T-cell (primary cell): ENCODE measurements around the gene LTBP2. TPM values are rescaled to one million over a fixed set of nuclear protein-coding genes. Genes with fewer than 3 reads are reported as not detected.

ENCODE experiments used
- ATAC-seq, 4 experiments: fragments of 200-7000 bp in 3 of 4; fragments of 150-1000 bp in 1 of 4; cut with Tn5 transposase; replicated peaks in 1 of 4; 1 replicate in 3 of 4; 2 replicates in 1 of 4; pipeline ENCODE4 v1.10.0; 2021; ENCODE audit warnings: moderate library complexity in 3 of 4, mild to moderate bottlenecking in 2 of 4, moderate number of reproducible peaks in 1 of 4
- CTCF ChIA-PET, 2 donors: fragments of 300-600 bp; sonication (Branson Sonifier 250); formaldehyde crosslinking; loops; one replicate each; lab custom pipeline; 2022; ENCODE audit warnings: antibody characterized with exemption in 2 of 2; lab: Charles Lee
- POLR2A ChIA-PET, 2 donors: fragments of 300-600 bp; sonication (Branson Sonifier 250); formaldehyde crosslinking; loops; one replicate each; lab custom pipeline; 2022; ENCODE audit warnings: antibody characterized with exemption in 2 of 2; lab: Charles Lee
- DNase-seq, 35 experiments: peaks; one replicate each; pipeline versions ENCODE4 v3.0.0 to v3.0.0-alpha.2; 2013 to 2023
- H3K27ac ChIP-seq: one replicate; pipeline ENCODE4 v1.5.1; 2013; ENCODE audit warnings: low read length
- H3K27me3 ChIP-seq, 2 experiments: replicated peaks in 1 of 2; 1 replicate in 1 of 2; 2 replicates in 1 of 2; pipeline versions ENCODE4 v1.6.1 to v1.7.0; 2013; ENCODE audit warnings: low read length in 1 of 2, mixed read lengths in 1 of 2; ENCODE audit not compliant: control insufficient read depth in 2 of 2, insufficient read depth in 2 of 2; ENCODE audit errors: extremely low read depth in 1 of 2
- H3K36me3 ChIP-seq, 2 donors: 1 replicate in 1 of 2; 2 replicates in 1 of 2; pipeline versions ENCODE4 v1.6.1 to v1.7.0; 2013; ENCODE audit warnings: low read length in 1 of 2; ENCODE audit not compliant: control insufficient read depth in 2 of 2, insufficient read depth in 1 of 2; ENCODE audit errors: extremely low read depth in 1 of 2
- H3K4me1 ChIP-seq, 2 experiments: 1 replicate in 1 of 2; 2 replicates in 1 of 2; pipeline versions ENCODE4 v1.6.1 to v1.7.0; 2013; ENCODE audit warnings: low read length in 2 of 2, mixed read lengths in 1 of 2; ENCODE audit not compliant: insufficient read depth in 2 of 2, control insufficient read depth in 1 of 2; ENCODE audit errors: extremely low read depth in 1 of 2
- H3K4me3 ChIP-seq, 2 donors: 1 replicate in 1 of 2; 2 replicates in 1 of 2; pipeline versions ENCODE4 v1.5.1 to v1.7.0; 2013; ENCODE audit warnings: mild to moderate bottlenecking in 2 of 2, low read length in 1 of 2, moderate library complexity in 1 of 2; ENCODE audit not compliant: control insufficient read depth in 1 of 2; ENCODE audit errors: extremely low read depth in 1 of 2
- H3K9me3 ChIP-seq: 2 replicates; pipeline ENCODE4 v1.7.0; 2013
- H3K27ac Mint-ChIP-seq, 2 donors: one replicate each; pipeline ENCODE4 v1.8.0; 2020 to 2021; ENCODE audit warnings: mild to moderate bottlenecking in 2 of 2, mixed read lengths in 2 of 2
- H3K27me3 Mint-ChIP-seq, 2 donors: one replicate each; pipeline ENCODE4 v1.8.0; 2021 to 2022; ENCODE audit warnings: mixed read lengths in 2 of 2
- H3K36me3 Mint-ChIP-seq: one replicate; pipeline ENCODE4 v1.8.0; 2021; ENCODE audit warnings: mixed read lengths
- H3K4me1 Mint-ChIP-seq, 3 donors: one replicate each; pipeline ENCODE4 v1.8.0; 2020 to 2022; ENCODE audit warnings: mixed read lengths in 3 of 3, mild to moderate bottlenecking in 1 of 3
- H3K4me3 Mint-ChIP-seq, 3 donors: one replicate each; pipeline ENCODE4 v1.8.0; 2020 to 2022; ENCODE audit warnings: mild to moderate bottlenecking in 3 of 3, mixed read lengths in 3 of 3, moderate library complexity in 3 of 3
- H3K9me3 Mint-ChIP-seq, 3 donors: one replicate each; pipeline ENCODE4 v1.8.0; 2020 to 2022; ENCODE audit warnings: mixed read lengths in 3 of 3
- whole genome bisulfite sequencing: methylation state at CpG from one replicate; pipeline ENCODE4 v1.1.5; 2013; ENCODE audit warnings: missing lambda C conversion rate; ENCODE audit not compliant: insufficient coverage; 5-methylcytosine and 5-hydroxymethylcytosine counted together
- total RNA-seq, 35 experiments: library from RNA in 6 of 35; stranded (reverse) in 6 of 35; fragments of 120-200 nt in 1 of 35; gene quantifications; one replicate each; pipeline versions ENCODE4 v1.2.1 to v1.2.4 and lab custom pipeline; 2013 to 2026

The LTBP2 gene
- total RNA-seq, 5 donors from 2014 or later (not counting 1 experiment from before 2014, with no cell fraction given), result 0.39 to 1.7 (median 1.1) TPM

DNA sequence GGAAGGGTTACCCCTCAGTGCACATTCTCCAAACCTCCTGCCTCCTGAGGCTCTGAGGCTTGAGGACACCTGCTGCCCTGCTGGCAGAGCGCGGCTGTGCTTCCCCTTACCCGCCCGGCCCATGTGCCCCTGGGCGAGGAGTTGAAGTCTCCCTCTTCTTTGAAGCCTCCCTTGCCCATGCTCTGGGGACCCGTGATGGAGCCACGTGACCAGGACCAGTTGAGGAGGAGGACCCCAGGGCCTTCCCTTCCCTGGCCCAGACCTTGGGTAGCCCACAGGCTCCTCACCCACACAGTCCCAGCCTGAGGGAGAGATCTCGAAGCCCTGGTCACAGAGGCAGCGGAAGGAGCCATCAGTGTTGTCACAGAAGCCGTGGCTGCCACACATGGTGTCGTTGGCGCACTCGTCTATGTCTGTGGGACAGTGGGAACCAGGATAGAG, 105.6 kb downstream of the LTBP2 start:
- ATAC-seq (no peak), DNase-seq (peak in 1 of 35 experiments; percentile 10)
- 67% methylated on average over 10 of the region's 13 CpGs for WGBS
- no peak overlapping the region for H3K4me3 ChIP-seq
- H3K36me3 ChIP-seq, result no peaks in the 10 kb centered on the region
- no peaks in the 10 kb centered on the region for H3K36me3 Mint-ChIP-seq
- H3K27me3 ChIP-seq, result peaks cover 0 to 32% of the 10 kb centered on the region in 2 experiments
- CTCF ChIA-PET, result no interaction called here
- H3K27ac ChIP-seq, result no peak overlapping the region
- H3K4me1 ChIP-seq, result no peaks in the 10 kb centered on the region
- H3K9me3 ChIP-seq, result no peaks in the 10 kb centered on the region
- H3K9me3 Mint-ChIP-seq, result no peaks in the 10 kb centered on the region
- peaks cover 9 to 10% of the 10 kb centered on the region in 2 donors for H3K27me3 Mint-ChIP-seq
- H3K27ac Mint-ChIP-seq, result no peak overlapping the region
- H3K4me3 Mint-ChIP-seq, result no peak overlapping the region
- peaks cover 0 to 10% (median 8%) of the 10 kb centered on the region in 3 donors for H3K4me1 Mint-ChIP-seq
- POLR2A ChIA-PET, result no interaction called here

DNA sequence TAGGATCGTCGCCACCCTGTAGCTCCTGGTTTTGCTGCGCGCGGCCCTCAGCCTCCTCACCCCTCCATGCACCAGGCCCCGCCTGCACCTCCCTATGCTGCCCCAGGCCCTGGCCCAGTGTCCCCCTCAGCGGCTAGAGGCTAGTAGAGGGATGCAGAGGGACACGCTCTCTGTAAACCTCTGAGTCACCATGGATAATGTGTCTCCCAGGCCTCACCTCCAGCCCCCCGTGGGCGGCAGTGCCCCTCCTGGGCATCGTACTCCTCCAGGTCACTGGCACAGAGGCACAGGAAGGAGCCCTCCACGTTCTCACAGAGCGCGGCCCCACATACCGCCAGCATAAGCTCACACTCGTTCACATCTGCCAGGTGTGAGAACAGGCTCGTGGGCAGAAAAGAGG, 106.2 kb downstream of the LTBP2 start:
- CTCF ChIA-PET, result no interaction called here
- H3K36me3 Mint-ChIP-seq, result no peaks in the 10 kb centered on the region

GRCh38 chr14:74504874-74505720, 106.9 kb downstream of the LTBP2 start:
- peaks cover 5% of the 10 kb centered on the region in 2 donors for H3K27me3 Mint-ChIP-seq
- H3K36me3 ChIP-seq, result no peaks in the 10 kb centered on the region
- H3K36me3 Mint-ChIP-seq, result peaks cover 1% of the 10 kb centered on the region
- no peak overlapping the region for H3K27ac ChIP-seq
- ATAC-seq (no peak), DNase-seq (peak in 1 of 35 experiments; percentile 17)
- H3K27ac Mint-ChIP-seq, result no peak overlapping the region
- ChIA-PET POLR2A (no interaction called here), CTCF (no interaction called here)
- peaks cover 0 to 21% of the 10 kb centered on the region in 2 experiments for H3K27me3 ChIP-seq
- no peak overlapping the region for H3K4me3 Mint-ChIP-seq
- WGBS, result 87% methylated on average over 10 of the region's 20 CpGs
- no peaks in the 10 kb centered on the region for H3K9me3 Mint-ChIP-seq
- no peak overlapping the region for H3K4me3 ChIP-seq
- H3K4me1 ChIP-seq, result no peaks in the 10 kb centered on the region
- peaks cover 0 to 11% (median 11%) of the 10 kb centered on the region in 3 donors for H3K4me1 Mint-ChIP-seq
- no peaks in the 10 kb centered on the region for H3K9me3 ChIP-seq

More for the DNA sequence above, 106.2 kb downstream of the LTBP2 start:
- WGBS, result 38% methylated on average over 6 of the region's 17 CpGs
- Histone ChIP-seq H3K36me3 (no peaks in the 10 kb centered on the region), H3K9me3 (no peaks in the 10 kb centered on the region), H3K4me3 (no peak overlapping the region), H3K27me3 (peaks cover 0 to 28% of the 10 kb centered on the region in 2 experiments), H3K4me1 (no peaks in the 10 kb centered on the region), H3K27ac (no peak overlapping the region)
- H3K4me1 Mint-ChIP-seq, result peaks cover 0 to 10% (median 8%) of the 10 kb centered on the region in 3 donors
- POLR2A ChIA-PET, result no interaction called here
- no peaks in the 10 kb centered on the region for H3K9me3 Mint-ChIP-seq
- DNase-seq, result peak in 1 of 35 experiments; percentile 18
- H3K27me3 Mint-ChIP-seq, result peaks cover 5% of the 10 kb centered on the region in 2 donors
- ATAC-seq, result no peak
- no peak overlapping the region for H3K4me3 Mint-ChIP-seq
- H3K27ac Mint-ChIP-seq, result no peak overlapping the region

DNA sequence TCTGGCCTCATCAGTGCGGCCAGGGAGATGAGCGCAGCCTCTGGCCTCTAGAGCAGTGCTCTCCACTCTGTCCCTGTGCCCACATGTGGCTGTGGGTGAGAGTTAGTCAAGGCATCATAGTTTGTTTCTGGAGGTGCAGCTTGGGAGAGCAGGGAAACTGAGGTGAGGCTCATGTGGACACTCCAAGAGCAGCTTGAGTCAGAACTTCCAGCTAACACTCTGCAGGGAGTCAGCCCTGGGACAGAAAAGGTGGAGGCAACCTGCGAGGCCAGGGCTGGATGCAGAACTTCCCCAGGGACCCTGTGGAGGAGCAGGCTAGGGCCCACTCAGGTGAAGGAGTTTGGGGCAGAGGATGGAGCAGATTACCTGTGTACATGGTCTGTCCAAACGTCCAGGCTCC, 107.6 kb downstream of the LTBP2 start:
- H3K27ac ChIP-seq, result no peak overlapping the region
- H3K4me1 ChIP-seq, result no peaks in the 10 kb centered on the region
- peaks cover 0 to 15% of the 10 kb centered on the region in 2 experiments for H3K27me3 ChIP-seq
- peaks cover under 1 to 5% of the 10 kb centered on the region in 2 donors for H3K27me3 Mint-ChIP-seq
- H3K9me3 Mint-ChIP-seq, result no peaks in the 10 kb centered on the region
- H3K27ac Mint-ChIP-seq, result no peak overlapping the region
- H3K9me3 ChIP-seq, result no peaks in the 10 kb centered on the region
- ATAC-seq (no peak), DNase-seq (peak in 1 of 35 experiments; percentile 9)
- WGBS, result 88% methylated on average over 4 of the region's 4 CpGs
- H3K4me3 ChIP-seq, result no peak overlapping the region
- H3K36me3 Mint-ChIP-seq, result peaks cover 4% of the 10 kb centered on the region
- peaks cover 0 to 18% (median 12%) of the 10 kb centered on the region in 3 donors for H3K4me1 Mint-ChIP-seq
- no peaks in the 10 kb centered on the region for H3K36me3 ChIP-seq
- POLR2A ChIA-PET, result no interaction called here
- no peak overlapping the region for H3K4me3 Mint-ChIP-seq
- CTCF ChIA-PET, result no interaction called here

DNA sequence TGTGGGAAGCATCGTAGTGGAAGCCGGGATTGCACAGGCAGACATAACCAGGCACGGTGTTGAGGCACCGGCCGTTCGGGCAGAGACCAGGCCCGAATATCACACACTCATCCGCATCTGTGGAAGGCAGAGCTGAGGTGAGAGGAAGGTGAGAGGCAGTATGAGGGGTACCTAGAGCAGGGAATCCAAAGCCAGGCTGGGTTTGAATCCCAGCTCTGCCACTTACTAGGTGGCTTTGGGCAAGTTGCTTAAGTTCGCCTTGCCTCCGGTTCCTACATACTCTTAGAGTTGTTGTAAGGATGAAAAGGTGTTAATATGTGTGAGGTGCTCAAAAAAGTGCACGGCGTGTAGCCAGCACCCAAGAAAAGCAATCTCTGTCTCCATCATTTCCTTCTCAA, 108.1 kb downstream of the LTBP2 start:
- no peak for ATAC-seq
- Mint-ChIP-seq H3K36me3 (peaks cover 8% of the 10 kb centered on the region), H3K4me3 (no peak overlapping the region), H3K27me3 (peaks cover 0 to 5% of the 10 kb centered on the region in 2 donors), H3K27ac (no peak overlapping the region), H3K9me3 (no peaks in the 10 kb centered on the region), H3K4me1 (peaks cover 0 to 23% (median 16%) of the 10 kb centered on the region in 3 donors)
- Histone ChIP-seq H3K4me3 (no peak overlapping the region), H3K4me1 (no peaks in the 10 kb centered on the region), H3K27ac (no peak overlapping the region), H3K27me3 (peaks cover 0 to 11% of the 10 kb centered on the region in 2 experiments), H3K36me3 (no peaks in the 10 kb centered on the region), H3K9me3 (no peaks in the 10 kb centered on the region)
- WGBS, result 95% methylated on average over 8 of the region's 12 CpGs
- CTCF ChIA-PET, result no interaction called here
- POLR2A ChIA-PET, result interaction anchor here in 1 of 2 donors (0.5 kb wide), 1 partner anchor 365 kb away, joined by 5 read pairs; no protein-coding TSS in a partner anchor
- peak in 1 of 35 experiments; percentile 13 for DNase-seq

DNA sequence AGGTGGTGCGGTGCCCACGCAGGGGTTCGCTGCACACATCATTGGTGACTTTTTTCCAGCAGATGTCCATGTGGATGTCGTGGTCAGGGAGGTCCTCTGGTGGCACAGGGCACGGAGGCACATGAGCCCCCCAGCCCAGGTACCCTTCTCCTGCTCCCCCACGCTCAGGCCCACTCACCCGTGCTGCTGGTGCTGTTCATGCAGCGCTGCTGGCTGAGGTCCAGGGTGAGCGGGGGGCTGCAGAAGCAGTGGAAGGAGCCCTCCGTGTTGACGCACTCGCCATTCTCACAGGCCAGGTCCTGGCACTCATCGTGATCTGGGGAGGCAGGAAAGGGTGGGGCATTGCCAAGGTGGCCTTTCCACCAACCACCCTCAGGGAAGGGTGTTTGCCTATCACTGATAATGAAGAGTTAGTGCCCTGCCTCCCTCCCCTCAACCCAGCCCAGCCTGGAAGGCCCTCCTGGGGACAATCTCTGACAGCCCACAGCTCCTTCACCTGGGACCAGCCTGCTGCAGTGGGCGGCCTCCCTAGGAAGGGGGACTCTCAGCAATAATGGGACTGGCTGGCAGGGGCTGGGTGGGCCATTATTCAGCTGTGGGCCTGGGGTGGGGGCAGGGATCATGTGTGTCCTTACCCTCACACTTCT, 108.6 kb downstream of the LTBP2 start:
- WGBS, result 85% methylated on average over 7 of the region's 14 CpGs
- ATAC-seq (no peak), DNase-seq (no peak)
- Histone ChIP-seq H3K4me3 (no peak overlapping the region), H3K9me3 (no peaks in the 10 kb centered on the region), H3K36me3 (no peaks in the 10 kb centered on the region), H3K4me1 (no peaks in the 10 kb centered on the region), H3K27ac (no peak overlapping the region), H3K27me3 (peaks cover 0 to 6% of the 10 kb centered on the region in 2 experiments)
- Mint-ChIP-seq H3K4me3 (no peak overlapping the region), H3K9me3 (no peaks in the 10 kb centered on the region), H3K27me3 (peaks cover 0 to 5% of the 10 kb centered on the region in 2 donors), H3K36me3 (peaks cover 11% of the 10 kb centered on the region), H3K27ac (no peak overlapping the region), H3K4me1 (peaks cover 0 to 27% (median 18%) of the 10 kb centered on the region in 3 donors)
- POLR2A ChIA-PET, result interaction anchor here in 1 of 2 donors (0.5 kb wide), 1 partner anchor 365 kb away, joined by 5 read pairs; no protein-coding TSS in a partner anchor
- CTCF ChIA-PET, result no interaction called here
